Liver (tissue), 9 donors: Measurements from ENCODE around the gene TRAPPC12. TPM values are rescaled to one million over a fixed set of nuclear protein-coding genes. Genes with fewer than 3 reads are reported as not detected.

Source experiments
- DNase-seq: peaks from one replicate; pipeline ENCODE4 v3.0.0-alpha.2; 2017; ENCODE audit warnings: low spot score
- H3K27ac ChIP-seq, 2 donors: one replicate each; pipeline ENCODE4 v1.7.0; 2013; ENCODE audit warnings: inconsistent platforms in 2 of 2, low read length in 2 of 2, control low read depth in 1 of 2, low read depth in 1 of 2, mild to moderate bottlenecking in 1 of 2
- H3K27me3 ChIP-seq, 4 donors: one replicate each; pipeline versions ENCODE4 v1.6.1 to v1.7.0; 2013; ENCODE audit warnings: low read length in 3 of 4, inconsistent platforms in 1 of 4, mild to moderate bottlenecking in 1 of 4, moderate library complexity in 1 of 4; ENCODE audit not compliant: control insufficient read depth in 4 of 4, insufficient read depth in 4 of 4
- H3K36me3 ChIP-seq, 4 donors: one replicate each; pipeline versions ENCODE4 v1.6.1 to v1.7.0; 2013; ENCODE audit warnings: low read length in 3 of 4, mild to moderate bottlenecking in 3 of 4, low read depth in 1 of 4, moderate library complexity in 1 of 4; ENCODE audit not compliant: control insufficient read depth in 4 of 4, insufficient read depth in 3 of 4
- H3K4me1 ChIP-seq, 4 donors: one replicate each; pipeline versions ENCODE4 v1.6.1 to v1.7.0; 2013; ENCODE audit warnings: low read length in 3 of 4, mild to moderate bottlenecking in 3 of 4, moderate library complexity in 1 of 4; ENCODE audit not compliant: control insufficient read depth in 4 of 4, insufficient read depth in 4 of 4
- H3K4me3 ChIP-seq, 3 donors: one replicate each; pipeline versions ENCODE4 v1.6.1 to v1.7.0; 2013; ENCODE audit warnings: low read length in 3 of 3, control low read depth in 1 of 3, low read depth in 1 of 3, mild to moderate bottlenecking in 1 of 3
- H3K9ac ChIP-seq, 2 donors: one replicate each; pipeline ENCODE4 v1.7.0; 2013; ENCODE audit warnings: low read length in 2 of 2, mild to moderate bottlenecking in 2 of 2, moderate library complexity in 2 of 2, control low read depth in 1 of 2, low read depth in 1 of 2
- H3K9me3 ChIP-seq, 4 donors: one replicate each; pipeline versions ENCODE4 v1.6.1 to v1.7.0; 2013; ENCODE audit warnings: low read length in 3 of 4; ENCODE audit not compliant: control insufficient read depth in 4 of 4
- EGR1 ChIP-seq, 2 donors: IDR thresholded peaks; 2 replicates each; pipeline ENCODE4 v1.6.1; 2016 to 2018; ENCODE audit warnings: antibody characterized with exemption in 2 of 2, low read depth in 2 of 2
- FOXA1 ChIP-seq: IDR thresholded peaks from 2 replicates; pipeline ENCODE4 v1.6.1; 2016; ENCODE audit warnings: antibody characterized with exemption
- FOXA2 ChIP-seq: IDR thresholded peaks from 2 replicates; pipeline ENCODE4 v1.6.1; 2016; ENCODE audit warnings: antibody characterized with exemption
- GABPA ChIP-seq, 2 donors: IDR thresholded peaks in 1 of 2; conservative IDR thresholded peaks in 1 of 2; 2 replicates each; pipeline ENCODE4 v1.6.1; 2016; ENCODE audit warnings: antibody characterized with exemption in 2 of 2, mild to moderate bottlenecking in 1 of 2, moderate library complexity in 1 of 2
- HNF4A ChIP-seq, 2 donors: conservative IDR thresholded peaks; 2 replicates each; pipeline ENCODE4 v1.6.1; 2016; ENCODE audit warnings: antibody characterized with exemption in 2 of 2, mild to moderate bottlenecking in 2 of 2
- HNF4G ChIP-seq: IDR thresholded peaks from 2 replicates; pipeline ENCODE4 v1.6.1; 2016; ENCODE audit warnings: antibody characterized with exemption
- JUND ChIP-seq, 2 donors: IDR thresholded peaks; 2 replicates each; pipeline ENCODE4 v1.6.1; 2016; ENCODE audit warnings: antibody characterized with exemption in 2 of 2
- NR2F2 ChIP-seq: IDR thresholded peaks from 2 replicates; pipeline ENCODE4 v1.6.1; 2016; ENCODE audit warnings: antibody characterized with exemption
- RAD21 ChIP-seq, 2 donors: IDR thresholded peaks; 2 replicates each; pipeline ENCODE4 v1.6.1; 2016; ENCODE audit warnings: antibody characterized with exemption in 2 of 2, mild to moderate bottlenecking in 2 of 2
- RXRA ChIP-seq, 2 donors: IDR thresholded peaks; 2 replicates each; pipeline ENCODE4 v1.6.1; 2017 to 2018; ENCODE audit warnings: antibody characterized with exemption in 2 of 2, mild to moderate bottlenecking in 1 of 2
- SP1 ChIP-seq: IDR thresholded peaks from 2 replicates; pipeline ENCODE4 v1.6.1; 2018; ENCODE audit warnings: antibody characterized with exemption, mild to moderate bottlenecking
- TAF1 ChIP-seq: conservative IDR thresholded peaks from 2 replicates; pipeline ENCODE4 v1.6.1; 2016; ENCODE audit warnings: antibody characterized with exemption, mild to moderate bottlenecking
- YY1 ChIP-seq: IDR thresholded peaks from 2 replicates; pipeline ENCODE4 v1.6.1; 2016; ENCODE audit warnings: antibody characterized with exemption, mild to moderate bottlenecking
- WGBS: extraction: QIAGEN DNeasy Blood & Tissue Kit; methylation state at CpG from one replicate; pipeline ENCODE4 v1.1.7; 2013; 5-methylcytosine and 5-hydroxymethylcytosine counted together
- polyA plus RNA-seq, 2 donors: library from polyadenylated mRNA; stranded (reverse) in 1 of 2; unstranded in 1 of 2; fragments of 200-250 nt in 1 of 2; fragments of >200 nt in 1 of 2; fragmentation: Nextera tagmentation in 1 of 2; extraction: Ambion mirVana in 1 of 2; gene quantifications; one replicate each; pipeline versions ENCODE4 v1.2.1 to v1.2.3, GENCODE V29; 2013 to 2015
- total RNA-seq, 2 donors: library from RNA; depleted of rRNA; stranded (reverse); fragments of >200 nt; gene quantifications; one replicate each; pipeline ENCODE4 v1.2.3, GENCODE V29; 2014
- TF ChIP-seq, protein P1 (sequence below): IDR thresholded peaks from 2 replicates; pipeline ENCODE4 v1.6.1; 2016; ENCODE audit warnings: antibody characterized with exemption
- TF ChIP-seq, protein P2 (sequence below): IDR thresholded peaks from 2 replicates; pipeline ENCODE4 v1.6.1; 2016; ENCODE audit warnings: antibody characterized with exemption
- TF ChIP-seq, protein P3 (sequence below): fragments of 150-350 bp; IDR thresholded peaks from 2 replicates; pipeline ENCODE4 v1.5.1; 2017; ENCODE audit warnings: improper control_type of control experiment, low read depth, low read length; ENCODE audit not compliant: missing input control
- TF ChIP-seq, protein P4 (sequence below): IDR thresholded peaks from 2 replicates; pipeline ENCODE4 v1.6.1; 2016; ENCODE audit warnings: antibody characterized with exemption, mild to moderate bottlenecking
- TF ChIP-seq, protein P5 (sequence below): IDR thresholded peaks from 2 replicates; pipeline ENCODE4 v1.6.1; 2016; ENCODE audit warnings: antibody characterized with exemption
- donor health status: healthy.
- donor health status: healthy.
- donor health status: healthy.
- donor health status: healthy.
- donor health status: healthy.

TRAPPC12 gene
- total and polyA plus RNA-seq, 4 donors = 30.2 to 60.9 (median 39.7) TPM

DNA sequence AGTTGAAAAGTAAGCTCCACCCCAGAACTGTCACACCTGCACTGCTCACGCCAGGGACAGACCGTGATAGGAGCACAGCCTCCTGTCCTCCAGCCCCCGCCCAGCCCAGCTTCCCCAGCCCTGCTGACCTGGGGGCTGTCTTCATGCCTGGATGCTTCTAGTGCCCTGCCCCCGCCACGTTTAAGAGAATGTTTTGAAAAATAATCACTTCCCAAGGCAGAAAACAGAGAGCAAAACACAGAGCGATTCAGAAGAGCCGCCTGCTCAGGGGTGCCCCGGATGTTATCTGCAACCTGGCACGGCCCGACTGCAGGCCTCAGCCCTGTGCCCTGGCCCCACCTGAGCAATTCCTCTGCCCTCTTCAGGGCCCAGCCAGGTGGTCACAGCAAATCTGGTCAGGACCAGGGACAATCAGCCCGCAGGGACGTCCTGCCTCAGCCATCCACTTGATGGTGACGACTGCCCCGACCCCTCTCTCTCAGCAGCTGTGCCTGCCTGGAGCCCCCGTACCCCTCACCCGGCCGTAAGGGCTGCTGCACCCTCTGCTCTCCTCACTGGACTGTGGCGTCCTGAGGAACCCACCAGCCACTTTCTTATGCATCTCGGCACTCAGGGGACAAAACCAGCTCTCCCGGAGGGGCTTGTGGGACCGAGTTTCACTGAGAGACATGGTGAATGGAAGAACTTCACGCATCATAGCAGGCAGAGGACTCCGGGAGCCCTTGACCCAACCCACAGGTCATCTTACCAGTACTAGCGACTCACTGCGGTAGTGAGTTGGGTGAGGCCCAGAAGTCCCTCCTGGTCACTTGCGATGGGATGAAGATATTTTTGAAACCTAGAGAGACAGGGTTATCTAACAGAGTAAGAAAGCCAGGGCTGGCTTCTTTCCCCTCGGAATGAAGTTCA, 109.6 kb downstream of the TRAPPC12 start:
- 79% methylated on average over 27 of the region's 27 CpGs for WGBS
- DNase-seq = no peak
- no peak overlapping the region for H3K9ac ChIP-seq

More for the DNA sequence above, 109.6 kb downstream of the TRAPPC12 start:
- no peak overlapping the region for H3K27ac ChIP-seq
- H3K36me3 ChIP-seq = no peaks in the 10 kb centered on the region
- no peaks in the 10 kb centered on the region for H3K9me3 ChIP-seq
- TF ChIP-seq EGR1 (IDR thresholded peaks at IDR 0.05; ENCODE audit: low read depth in 2 of 2) (no peak), GABPA (IDR thresholded peaks at IDR 0.05 in 1 of 2, conservative IDR thresholded peaks at IDR 0.05 in 1 of 2) (no peak), RAD21 (IDR thresholded peaks at IDR 0.05) (no peak), FOXA2 (no peak), HNF4G (no peak), HNF4A (conservative IDR thresholded peaks at IDR 0.05) (no peak), FOXA1 (no peak), RXRA (IDR thresholded peaks at IDR 0.05) (no peak), SP1 (no peak), TAF1 (no peak), YY1 (no peak), JUND (IDR thresholded peaks at IDR 0.05) (no peak), NR2F2 (no peak)
- TF ChIP-seq, protein P1, sequence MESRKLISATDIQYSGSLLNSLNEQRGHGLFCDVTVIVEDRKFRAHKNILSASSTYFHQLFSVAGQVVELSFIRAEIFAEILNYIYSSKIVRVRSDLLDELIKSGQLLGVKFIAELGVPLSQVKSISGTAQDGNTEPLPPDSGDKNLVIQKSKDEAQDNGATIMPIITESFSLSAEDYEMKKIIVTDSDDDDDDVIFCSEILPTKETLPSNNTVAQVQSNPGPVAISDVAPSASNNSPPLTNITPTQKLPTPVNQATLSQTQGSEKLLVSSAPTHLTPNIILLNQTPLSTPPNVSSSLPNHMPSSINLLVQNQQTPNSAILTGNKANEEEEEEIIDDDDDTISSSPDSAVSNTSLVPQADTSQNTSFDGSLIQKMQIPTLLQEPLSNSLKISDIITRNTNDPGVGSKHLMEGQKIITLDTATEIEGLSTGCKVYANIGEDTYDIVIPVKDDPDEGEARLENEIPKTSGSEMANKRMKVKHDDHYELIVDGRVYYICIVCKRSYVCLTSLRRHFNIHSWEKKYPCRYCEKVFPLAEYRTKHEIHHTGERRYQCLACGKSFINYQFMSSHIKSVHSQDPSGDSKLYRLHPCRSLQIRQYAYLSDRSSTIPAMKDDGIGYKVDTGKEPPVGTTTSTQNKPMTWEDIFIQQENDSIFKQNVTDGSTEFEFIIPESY = no peak
- TF ChIP-seq, protein P2, sequence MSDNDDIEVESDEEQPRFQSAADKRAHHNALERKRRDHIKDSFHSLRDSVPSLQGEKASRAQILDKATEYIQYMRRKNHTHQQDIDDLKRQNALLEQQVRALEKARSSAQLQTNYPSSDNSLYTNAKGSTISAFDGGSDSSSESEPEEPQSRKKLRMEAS = no peak
- TF ChIP-seq, protein P3, sequence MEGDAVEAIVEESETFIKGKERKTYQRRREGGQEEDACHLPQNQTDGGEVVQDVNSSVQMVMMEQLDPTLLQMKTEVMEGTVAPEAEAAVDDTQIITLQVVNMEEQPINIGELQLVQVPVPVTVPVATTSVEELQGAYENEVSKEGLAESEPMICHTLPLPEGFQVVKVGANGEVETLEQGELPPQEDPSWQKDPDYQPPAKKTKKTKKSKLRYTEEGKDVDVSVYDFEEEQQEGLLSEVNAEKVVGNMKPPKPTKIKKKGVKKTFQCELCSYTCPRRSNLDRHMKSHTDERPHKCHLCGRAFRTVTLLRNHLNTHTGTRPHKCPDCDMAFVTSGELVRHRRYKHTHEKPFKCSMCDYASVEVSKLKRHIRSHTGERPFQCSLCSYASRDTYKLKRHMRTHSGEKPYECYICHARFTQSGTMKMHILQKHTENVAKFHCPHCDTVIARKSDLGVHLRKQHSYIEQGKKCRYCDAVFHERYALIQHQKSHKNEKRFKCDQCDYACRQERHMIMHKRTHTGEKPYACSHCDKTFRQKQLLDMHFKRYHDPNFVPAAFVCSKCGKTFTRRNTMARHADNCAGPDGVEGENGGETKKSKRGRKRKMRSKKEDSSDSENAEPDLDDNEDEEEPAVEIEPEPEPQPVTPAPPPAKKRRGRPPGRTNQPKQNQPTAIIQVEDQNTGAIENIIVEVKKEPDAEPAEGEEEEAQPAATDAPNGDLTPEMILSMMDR = no peak
- TF ChIP-seq, protein P4, sequence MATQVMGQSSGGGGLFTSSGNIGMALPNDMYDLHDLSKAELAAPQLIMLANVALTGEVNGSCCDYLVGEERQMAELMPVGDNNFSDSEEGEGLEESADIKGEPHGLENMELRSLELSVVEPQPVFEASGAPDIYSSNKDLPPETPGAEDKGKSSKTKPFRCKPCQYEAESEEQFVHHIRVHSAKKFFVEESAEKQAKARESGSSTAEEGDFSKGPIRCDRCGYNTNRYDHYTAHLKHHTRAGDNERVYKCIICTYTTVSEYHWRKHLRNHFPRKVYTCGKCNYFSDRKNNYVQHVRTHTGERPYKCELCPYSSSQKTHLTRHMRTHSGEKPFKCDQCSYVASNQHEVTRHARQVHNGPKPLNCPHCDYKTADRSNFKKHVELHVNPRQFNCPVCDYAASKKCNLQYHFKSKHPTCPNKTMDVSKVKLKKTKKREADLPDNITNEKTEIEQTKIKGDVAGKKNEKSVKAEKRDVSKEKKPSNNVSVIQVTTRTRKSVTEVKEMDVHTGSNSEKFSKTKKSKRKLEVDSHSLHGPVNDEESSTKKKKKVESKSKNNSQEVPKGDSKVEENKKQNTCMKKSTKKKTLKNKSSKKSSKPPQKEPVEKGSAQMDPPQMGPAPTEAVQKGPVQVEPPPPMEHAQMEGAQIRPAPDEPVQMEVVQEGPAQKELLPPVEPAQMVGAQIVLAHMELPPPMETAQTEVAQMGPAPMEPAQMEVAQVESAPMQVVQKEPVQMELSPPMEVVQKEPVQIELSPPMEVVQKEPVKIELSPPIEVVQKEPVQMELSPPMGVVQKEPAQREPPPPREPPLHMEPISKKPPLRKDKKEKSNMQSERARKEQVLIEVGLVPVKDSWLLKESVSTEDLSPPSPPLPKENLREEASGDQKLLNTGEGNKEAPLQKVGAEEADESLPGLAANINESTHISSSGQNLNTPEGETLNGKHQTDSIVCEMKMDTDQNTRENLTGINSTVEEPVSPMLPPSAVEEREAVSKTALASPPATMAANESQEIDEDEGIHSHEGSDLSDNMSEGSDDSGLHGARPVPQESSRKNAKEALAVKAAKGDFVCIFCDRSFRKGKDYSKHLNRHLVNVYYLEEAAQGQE = no peak
- TF ChIP-seq, protein P5, sequence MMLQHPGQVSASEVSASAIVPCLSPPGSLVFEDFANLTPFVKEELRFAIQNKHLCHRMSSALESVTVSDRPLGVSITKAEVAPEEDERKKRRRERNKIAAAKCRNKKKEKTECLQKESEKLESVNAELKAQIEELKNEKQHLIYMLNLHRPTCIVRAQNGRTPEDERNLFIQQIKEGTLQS = no peak
- no peaks in the 10 kb centered on the region for H3K4me1 ChIP-seq
- no peaks in the 10 kb centered on the region for H3K27me3 ChIP-seq
- H3K4me3 ChIP-seq = no peak overlapping the region
